ENCODE measurements around the gene CCDC112.

Gene CCDC112

DNA sequence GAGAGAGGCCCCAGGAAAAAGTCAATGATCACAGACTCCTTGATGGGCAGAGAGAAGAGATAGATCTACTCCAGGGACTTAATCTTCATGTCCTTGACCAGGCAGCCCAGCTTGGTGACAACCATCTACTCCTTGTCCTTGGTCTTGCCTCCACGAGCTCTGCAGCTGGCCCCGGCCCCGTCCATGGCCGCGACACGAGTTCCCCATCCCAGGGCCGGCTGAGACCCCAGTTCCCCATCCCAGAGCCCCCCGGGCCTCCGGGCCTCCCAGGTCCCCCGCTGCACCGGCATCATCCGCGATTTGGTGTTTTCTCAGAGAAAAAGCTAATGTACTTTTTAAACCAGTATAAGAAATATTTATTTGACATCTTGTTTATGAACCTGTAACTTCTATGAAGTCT lies 31.2 kb downstream of the CCDC112 start:
- Histone ChIP-seq H3K9me3 (ENCODE audit: control insufficient read depth, low read length) (no peaks in the 10 kb centered on the region), H3K23ac (ENCODE audit: low read length in 2 of 2) (no peak overlapping the region), H3K4me1 (ENCODE audit: control insufficient read depth, insufficient read depth, low read depth, low read length) (no peaks in the 10 kb centered on the region), H3K14ac (ENCODE audit: low read length in 2 of 2) (no peak overlapping the region), H3K9ac (ENCODE audit: low read length) (no peak overlapping the region), H3K4ac (ENCODE audit: low read depth in 1 of 2, low read length in 2 of 2) (no peak overlapping the region), H3K27ac (ENCODE audit: low read length, poor library complexity, severe bottlenecking) (no peak overlapping the region), H2AK5ac (ENCODE audit: low read length, severe bottlenecking) (no peak overlapping the region), H2BK120ac (ENCODE audit: low read depth, low read length) (no peak overlapping the region), H4K8ac (ENCODE audit: low read length) (no peak overlapping the region), H3K4me2 (ENCODE audit: low read length, poor library complexity, severe bottlenecking) (no peak overlapping the region), H3K18ac (ENCODE audit: low read depth in 1 of 2, low read length in 2 of 2) (no peak overlapping the region), H2BK12ac (ENCODE audit: low read length in 2 of 2) (no peak overlapping the region), H3K4me3 (ENCODE audit: insufficient read depth in 1 of 2, low read depth in 1 of 2, low read length in 2 of 2) (no peak overlapping the region), H3K79me1 (replicated peaks; ENCODE audit: low read length, poor library complexity, severe bottlenecking) (peaks cover 1% of the 10 kb centered on the region), H3K27me3 (ENCODE audit: control insufficient read depth in 1 of 2, insufficient read depth in 1 of 2, low read length in 2 of 2) (no peaks in the 10 kb centered on the region), H4K91ac (ENCODE audit: low read length) (no peak overlapping the region), H2AFZ (ENCODE audit: low read depth, low read length) (no peak overlapping the region), H2BK15ac (ENCODE audit: low read depth, poor library complexity, severe bottlenecking) (no peak overlapping the region), H3K36me3 (ENCODE audit: control insufficient read depth in 1 of 2, insufficient read depth in 2 of 2, low read depth in 1 of 2, low read length in 2 of 2) (peaks cover 9 to 11% of the 10 kb centered on the region in 2 experiments), H2BK5ac (ENCODE audit: low read depth, low read length, poor library complexity, severe bottlenecking) (no peak overlapping the region)
- WGBS: 96% methylated on average over 8 of the region's 13 CpGs
- no peak for DNase-seq

DNA sequence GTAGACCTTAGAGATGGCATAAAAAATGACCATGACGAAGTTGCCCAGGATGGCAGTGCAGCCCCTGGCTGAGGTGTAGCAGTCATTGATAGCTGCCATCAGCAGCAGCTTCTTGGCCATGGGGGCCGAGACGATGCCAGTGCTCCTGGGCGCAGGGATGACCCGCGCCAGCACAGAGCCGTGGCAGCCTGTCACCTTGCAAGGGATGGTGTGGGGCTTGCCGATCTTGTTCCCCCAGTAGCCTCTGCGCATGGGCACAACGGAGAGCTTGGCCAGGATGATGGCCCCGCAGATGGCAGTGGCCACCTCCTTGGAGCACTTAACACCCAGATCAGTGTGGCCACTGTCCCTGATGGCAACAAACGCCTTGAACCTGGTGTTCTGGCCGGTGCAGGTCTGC lies 31.7 kb downstream of the CCDC112 start:
- no peak overlapping the region for H3K14ac ChIP-seq (ENCODE audit: low read length in 2 of 2)
- H2BK5ac ChIP-seq (ENCODE audit: low read depth, low read length, poor library complexity, severe bottlenecking): no peak overlapping the region
- H4K91ac ChIP-seq (ENCODE audit: low read length): no peak overlapping the region
- no peak overlapping the region for H2BK15ac ChIP-seq (ENCODE audit: low read depth, poor library complexity, severe bottlenecking)
- H4K8ac ChIP-seq (ENCODE audit: low read length): no peak overlapping the region
- H3K18ac ChIP-seq (ENCODE audit: low read depth in 1 of 2, low read length in 2 of 2): no peak overlapping the region
- over 99% methylated on average over 13 of the region's 13 CpGs for WGBS
- peaks cover 1% of the 10 kb centered on the region for H3K79me1 ChIP-seq (replicated peaks; ENCODE audit: low read length, poor library complexity, severe bottlenecking)
- DNase-seq: no peak
- no peak overlapping the region for H2AFZ ChIP-seq (ENCODE audit: low read depth, low read length)
- no peak overlapping the region for H3K23ac ChIP-seq (ENCODE audit: low read length in 2 of 2)
- H3K4me2 ChIP-seq (ENCODE audit: low read length, poor library complexity, severe bottlenecking): no peak overlapping the region
- H2AK5ac ChIP-seq (ENCODE audit: low read length, severe bottlenecking): no peak overlapping the region
- no peak overlapping the region for H3K27ac ChIP-seq (ENCODE audit: low read length, poor library complexity, severe bottlenecking)
- no peak overlapping the region for H3K4me3 ChIP-seq (ENCODE audit: insufficient read depth in 1 of 2, low read depth in 1 of 2, low read length in 2 of 2)
- no peak overlapping the region for H2BK12ac ChIP-seq (ENCODE audit: low read length in 2 of 2)
- H3K4ac ChIP-seq (ENCODE audit: low read depth in 1 of 2, low read length in 2 of 2): no peak overlapping the region
- no peaks in the 10 kb centered on the region for H3K27me3 ChIP-seq (ENCODE audit: control insufficient read depth in 1 of 2, insufficient read depth in 1 of 2, low read length in 2 of 2)
- H3K4me1 ChIP-seq (ENCODE audit: control insufficient read depth, insufficient read depth, low read depth, low read length): no peaks in the 10 kb centered on the region
- no peak overlapping the region for H2BK120ac ChIP-seq (ENCODE audit: low read depth, low read length)
- H3K36me3 ChIP-seq (ENCODE audit: control insufficient read depth in 1 of 2, insufficient read depth in 2 of 2, low read depth in 1 of 2, low read length in 2 of 2): peaks cover 9 to 11% of the 10 kb centered on the region in 2 experiments
- H3K9me3 ChIP-seq (ENCODE audit: control insufficient read depth, low read length): no peaks in the 10 kb centered on the region
- no peak overlapping the region for H3K9ac ChIP-seq (ENCODE audit: low read length)

DNA sequence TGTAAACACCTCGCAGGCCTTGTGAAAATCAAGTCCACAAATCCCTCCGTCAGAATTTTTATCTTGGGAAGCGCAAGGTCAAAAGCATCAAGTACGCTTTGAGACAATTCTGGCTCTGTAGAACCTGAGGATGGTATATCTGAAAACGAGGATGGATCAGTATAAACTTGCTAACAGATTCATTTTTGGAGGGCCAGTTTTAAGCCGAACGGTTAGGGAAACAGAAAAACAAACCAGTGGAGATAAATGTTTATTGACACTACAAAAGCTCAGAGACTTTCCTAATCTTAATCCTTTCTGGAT lies 33.4 kb downstream of the CCDC112 start:
- no peak overlapping the region for H3K14ac ChIP-seq (ENCODE audit: low read length in 2 of 2)
- H3K4me1 ChIP-seq (ENCODE audit: control insufficient read depth, insufficient read depth, low read depth, low read length): peaks cover 1% of the 10 kb centered on the region
- no peak overlapping the region for H2BK12ac ChIP-seq (ENCODE audit: low read length in 2 of 2)
- H3K79me1 ChIP-seq (replicated peaks; ENCODE audit: low read length, poor library complexity, severe bottlenecking): peaks cover 3% of the 10 kb centered on the region
- H3K23ac ChIP-seq (ENCODE audit: low read length in 2 of 2): no peak overlapping the region
- H3K27ac ChIP-seq (ENCODE audit: low read length, poor library complexity, severe bottlenecking): peak overlapping the region; percentile 90
- no peaks in the 10 kb centered on the region for H3K27me3 ChIP-seq (ENCODE audit: control insufficient read depth in 1 of 2, insufficient read depth in 1 of 2, low read length in 2 of 2)
- H2BK5ac ChIP-seq (ENCODE audit: low read depth, low read length, poor library complexity, severe bottlenecking): peak overlapping the region; percentile 31
- peaks cover 9 to 11% of the 10 kb centered on the region in 2 experiments for H3K36me3 ChIP-seq (ENCODE audit: control insufficient read depth in 1 of 2, insufficient read depth in 2 of 2, low read depth in 1 of 2, low read length in 2 of 2)
- peak overlapping the region; percentile 81 to 87 for H3K4ac ChIP-seq (ENCODE audit: low read depth in 1 of 2, low read length in 2 of 2)
- no peak for DNase-seq
- peak overlapping the region; percentile 91 to 95 for H3K18ac ChIP-seq (ENCODE audit: low read depth in 1 of 2, low read length in 2 of 2)
- no peaks in the 10 kb centered on the region for H3K9me3 ChIP-seq (ENCODE audit: control insufficient read depth, low read length)
- WGBS: 45% methylated on average over 7 of the region's 7 CpGs
- peak overlapping the region; percentile 78 for H3K4me2 ChIP-seq (ENCODE audit: low read length, poor library complexity, severe bottlenecking)
- peak overlapping the region; percentile 79 for H2BK120ac ChIP-seq (ENCODE audit: low read depth, low read length)
- H2BK15ac ChIP-seq (ENCODE audit: low read depth, poor library complexity, severe bottlenecking): no peak overlapping the region
- H2AK5ac ChIP-seq (ENCODE audit: low read length, severe bottlenecking): no peak overlapping the region
- H3K9ac ChIP-seq (ENCODE audit: low read length): peak overlapping the region; percentile 95
- peak overlapping the region; percentile 85 to 90 for H3K4me3 ChIP-seq (ENCODE audit: insufficient read depth in 1 of 2, low read depth in 1 of 2, low read length in 2 of 2)
- H4K91ac ChIP-seq (ENCODE audit: low read length): peak overlapping the region; percentile 80
- peak overlapping the region; percentile 100 for H4K8ac ChIP-seq (ENCODE audit: low read length)
- H2AFZ ChIP-seq (ENCODE audit: low read depth, low read length): peak overlapping the region; percentile 79

DNA sequence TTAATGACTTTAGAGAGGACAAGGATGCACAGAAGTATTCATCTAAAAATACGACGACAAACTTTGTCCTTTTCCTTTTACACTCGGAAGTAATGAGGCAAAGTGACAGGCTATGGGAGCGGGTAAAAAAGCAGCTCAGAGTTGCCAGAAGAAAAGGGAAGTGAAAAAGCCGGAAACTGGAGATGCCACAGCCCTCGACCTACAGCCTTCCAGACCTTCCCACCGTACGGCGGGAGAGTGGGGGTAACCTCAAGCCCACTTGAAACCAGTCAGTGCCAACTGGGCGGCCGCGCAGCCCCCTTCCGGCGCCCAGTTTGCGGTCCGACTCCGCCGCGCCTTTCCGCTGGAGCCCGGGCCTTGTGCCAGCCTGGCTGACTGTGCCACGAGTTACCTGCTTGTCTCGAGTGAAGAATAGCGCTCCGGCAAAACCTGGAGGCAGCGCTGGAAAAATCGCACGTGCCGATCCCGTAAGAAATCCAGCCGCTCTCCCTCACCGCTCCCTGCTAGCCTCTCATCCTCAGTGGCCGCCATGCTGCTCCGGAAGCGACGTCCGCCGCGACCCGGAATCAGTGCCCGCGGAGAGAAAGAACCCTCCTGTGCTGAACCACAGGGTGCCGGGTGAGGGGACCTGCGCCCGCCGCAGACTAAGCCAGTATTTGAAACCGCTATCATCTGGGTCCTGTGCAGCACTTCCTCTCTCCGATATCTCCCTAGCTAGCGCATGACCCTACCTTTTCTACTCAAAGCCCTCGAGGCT lies 34.0 kb downstream of the CCDC112 start, which contains the start of gene PGGT1B:
PGGT1B (minus strand) TSS at position 557 of the 757 bp plus-strand sequence; CDS start at position 531, 26 bp downstream.
- Histone ChIP-seq H2BK12ac (ENCODE audit: low read length in 2 of 2) (peak within 1 kb of the TSS in 1 of 2 experiments; percentile 3), H2AFZ (ENCODE audit: low read depth, low read length) (peak within 1 kb of the TSS; percentile 95), H3K23ac (ENCODE audit: low read length in 2 of 2) (peak within 1 kb of the TSS in 1 of 2 experiments; percentile 98), H3K27me3 (ENCODE audit: control insufficient read depth in 1 of 2, insufficient read depth in 1 of 2, low read length in 2 of 2) (no peaks in the 10 kb centered on the region), H3K18ac (ENCODE audit: low read depth in 1 of 2, low read length in 2 of 2) (peak within 1 kb of the TSS; percentile 91 to 95), H3K14ac (ENCODE audit: low read length in 2 of 2) (peak within 1 kb of the TSS in 1 of 2 experiments; percentile 18), H3K4me1 (ENCODE audit: control insufficient read depth, insufficient read depth, low read depth, low read length) (peaks cover 1% of the 10 kb centered on the region), H3K27ac (ENCODE audit: low read length, poor library complexity, severe bottlenecking) (peak within 1 kb of the TSS; percentile 90), H3K9me3 (ENCODE audit: control insufficient read depth, low read length) (no peaks in the 10 kb centered on the region), H2AK5ac (ENCODE audit: low read length, severe bottlenecking) (no peak within 1 kb of the TSS), H3K36me3 (ENCODE audit: control insufficient read depth in 1 of 2, insufficient read depth in 2 of 2, low read depth in 1 of 2, low read length in 2 of 2) (peaks cover 9 to 11% of the 10 kb centered on the region in 2 experiments), H3K79me1 (replicated peaks; ENCODE audit: low read length, poor library complexity, severe bottlenecking) (peaks cover 3% of the 10 kb centered on the region), H4K91ac (ENCODE audit: low read length) (peak within 1 kb of the TSS; percentile 93), H3K4me3 (ENCODE audit: insufficient read depth in 1 of 2, low read depth in 1 of 2, low read length in 2 of 2) (peak within 1 kb of the TSS; percentile 85 to 90), H2BK15ac (ENCODE audit: low read depth, poor library complexity, severe bottlenecking) (no peak within 1 kb of the TSS), H3K4me2 (ENCODE audit: low read length, poor library complexity, severe bottlenecking) (peak within 1 kb of the TSS; percentile 91), H3K4ac (ENCODE audit: low read depth in 1 of 2, low read length in 2 of 2) (peak within 1 kb of the TSS; percentile 81 to 87), H2BK120ac (ENCODE audit: low read depth, low read length) (peak within 1 kb of the TSS; percentile 79), H4K8ac (ENCODE audit: low read length) (peak within 1 kb of the TSS; percentile 100), H2BK5ac (ENCODE audit: low read depth, low read length, poor library complexity, severe bottlenecking) (peak within 1 kb of the TSS; percentile 31), H3K9ac (ENCODE audit: low read length) (peak within 1 kb of the TSS; percentile 95)
- DNase-seq: peak; percentile 73
- WGBS: under 1% methylated on average over 50 of the region's 50 CpGs
